Measurements from ENCODE around the gene SLC25A27. TPM values are rescaled to one million over a fixed set of nuclear protein-coding genes. Genes with fewer than 3 reads are reported as not detected.

SLC25A27 gene
- total RNA-seq, 1 experiment from 2014 or later, result 0.45 TPM

DNA sequence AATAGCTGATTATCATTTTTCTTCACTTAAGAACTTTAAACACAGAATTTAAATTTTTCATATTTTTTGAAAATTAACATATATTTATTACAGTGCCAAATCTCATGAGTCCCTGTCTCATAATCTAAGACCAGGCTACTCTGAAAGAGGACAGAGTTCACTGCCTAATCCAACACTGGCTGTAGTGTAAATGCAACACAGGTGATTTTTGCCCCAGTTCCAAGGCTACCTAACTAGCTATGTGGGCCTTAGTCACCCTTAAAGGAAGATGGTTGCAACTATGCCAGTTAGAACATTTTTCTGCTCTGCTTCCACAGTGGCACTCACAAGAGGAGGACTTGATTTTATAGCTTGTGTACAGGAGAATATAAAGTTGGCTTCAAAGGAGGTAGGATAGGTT is 4.9 kb downstream of the SLC25A27 start:
- TF ChIP-seq EZH2 (IDR thresholded peaks at IDR 0.05; ENCODE audit: borderline replicate concordance, low read depth, low read length, poor library complexity, severe bottlenecking), result no peak
- TF ChIP-seq, protein P1, sequence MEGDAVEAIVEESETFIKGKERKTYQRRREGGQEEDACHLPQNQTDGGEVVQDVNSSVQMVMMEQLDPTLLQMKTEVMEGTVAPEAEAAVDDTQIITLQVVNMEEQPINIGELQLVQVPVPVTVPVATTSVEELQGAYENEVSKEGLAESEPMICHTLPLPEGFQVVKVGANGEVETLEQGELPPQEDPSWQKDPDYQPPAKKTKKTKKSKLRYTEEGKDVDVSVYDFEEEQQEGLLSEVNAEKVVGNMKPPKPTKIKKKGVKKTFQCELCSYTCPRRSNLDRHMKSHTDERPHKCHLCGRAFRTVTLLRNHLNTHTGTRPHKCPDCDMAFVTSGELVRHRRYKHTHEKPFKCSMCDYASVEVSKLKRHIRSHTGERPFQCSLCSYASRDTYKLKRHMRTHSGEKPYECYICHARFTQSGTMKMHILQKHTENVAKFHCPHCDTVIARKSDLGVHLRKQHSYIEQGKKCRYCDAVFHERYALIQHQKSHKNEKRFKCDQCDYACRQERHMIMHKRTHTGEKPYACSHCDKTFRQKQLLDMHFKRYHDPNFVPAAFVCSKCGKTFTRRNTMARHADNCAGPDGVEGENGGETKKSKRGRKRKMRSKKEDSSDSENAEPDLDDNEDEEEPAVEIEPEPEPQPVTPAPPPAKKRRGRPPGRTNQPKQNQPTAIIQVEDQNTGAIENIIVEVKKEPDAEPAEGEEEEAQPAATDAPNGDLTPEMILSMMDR (conservative IDR thresholded peaks at IDR 0.05; ENCODE audit: low read depth, low read length), result no peak
- no peaks in the 10 kb centered on the region for H3K4me1 ChIP-seq (ENCODE audit: insufficient read depth, low read length, poor library complexity, severe bottlenecking)
- H3K36me3 ChIP-seq (ENCODE audit: insufficient read depth, low read length, poor library complexity, severe bottlenecking), result no peaks in the 10 kb centered on the region
- peaks cover 26% of the 10 kb centered on the region for H3K27me3 ChIP-seq (replicated peaks; ENCODE audit: insufficient read depth, low read depth, low read length, poor library complexity)
- H3K9me3 ChIP-seq (ENCODE audit: low read depth, low read length, poor library complexity, severe bottlenecking), result no peaks in the 10 kb centered on the region
- no peak overlapping the region for H3K4me3 ChIP-seq (ENCODE audit: low read depth, low read length, poor library complexity, severe bottlenecking)
- no peak overlapping the region for H3K27ac ChIP-seq (ENCODE audit: low read depth, low read length, poor library complexity, severe bottlenecking)
- DNase-seq (ENCODE audit: low spot score), result no peak
- ChIA-PET POLR2A (ENCODE audit: low non-redundant PET) (no interaction called here), CTCF (no interaction called here)
- intact Hi-C loops (cut with micrococcal nuclease; ENCODE audit: unreplicated experiment), result no loop called here
- no TSS peak for BruUV-seq (replicated peaks)

DNA sequence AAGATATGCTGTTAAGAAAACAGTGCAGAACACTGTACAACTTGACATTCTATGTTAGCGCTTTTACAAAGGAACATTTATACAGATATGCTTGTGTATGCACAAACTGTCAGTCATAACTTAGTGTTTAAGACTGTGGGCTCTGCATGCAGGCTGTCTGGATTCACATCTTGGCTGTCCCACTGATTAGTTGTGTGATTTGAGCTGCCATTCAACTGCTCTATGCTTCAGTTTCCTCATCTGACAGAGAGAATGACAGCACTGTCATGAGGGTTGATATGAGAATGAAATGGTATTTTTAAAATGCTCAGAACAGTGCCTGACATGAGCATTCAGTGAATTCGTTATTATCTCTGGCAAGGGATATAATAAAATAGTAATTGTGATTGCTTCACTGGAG is 8.7 kb downstream of the SLC25A27 start:
- Histone ChIP-seq H3K27me3 (replicated peaks; ENCODE audit: insufficient read depth, low read depth, low read length, poor library complexity) (peaks cover 11% of the 10 kb centered on the region), H3K4me3 (ENCODE audit: low read depth, low read length, poor library complexity, severe bottlenecking) (no peak overlapping the region), H3K4me1 (ENCODE audit: insufficient read depth, low read length, poor library complexity, severe bottlenecking) (no peaks in the 10 kb centered on the region), H3K36me3 (ENCODE audit: insufficient read depth, low read length, poor library complexity, severe bottlenecking) (no peaks in the 10 kb centered on the region), H3K27ac (ENCODE audit: low read depth, low read length, poor library complexity, severe bottlenecking) (no peak overlapping the region), H3K9me3 (ENCODE audit: low read depth, low read length, poor library complexity, severe bottlenecking) (no peaks in the 10 kb centered on the region)
- CTCF ChIA-PET, result no interaction called here
- TF ChIP-seq, protein P1 (conservative IDR thresholded peaks at IDR 0.05; ENCODE audit: low read depth, low read length), result no peak
- TF ChIP-seq EZH2 (IDR thresholded peaks at IDR 0.05; ENCODE audit: borderline replicate concordance, low read depth, low read length, poor library complexity, severe bottlenecking), result no peak
- POLR2A ChIA-PET (ENCODE audit: low non-redundant PET), result no interaction called here
- intact Hi-C loops (cut with micrococcal nuclease; ENCODE audit: unreplicated experiment), result no loop called here
- BruUV-seq (replicated peaks), result no TSS peak
- no peak for DNase-seq (ENCODE audit: low spot score)

DNA sequence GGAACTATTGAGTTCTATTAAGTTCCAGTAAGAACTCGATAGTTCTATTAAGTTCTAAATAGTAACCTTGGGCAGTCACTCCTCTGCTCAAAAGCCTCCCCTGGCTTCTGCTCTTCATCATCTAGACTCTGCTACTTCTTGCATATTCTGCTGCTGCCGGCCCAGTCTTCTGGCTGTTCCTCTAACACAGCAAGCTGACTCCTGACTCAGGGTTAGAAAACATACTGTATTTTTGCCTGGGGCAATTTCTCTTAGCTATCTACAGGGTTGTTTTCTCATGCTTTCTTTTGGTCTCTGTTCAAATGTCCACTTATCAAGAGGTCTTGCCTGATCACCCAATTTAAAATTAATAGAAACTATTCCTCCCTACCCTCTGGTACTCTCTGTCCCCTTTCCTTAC is 14.6 kb downstream of the SLC25A27 start:
- intact Hi-C loops (cut with micrococcal nuclease; ENCODE audit: unreplicated experiment), result no loop called here
- TF ChIP-seq, protein P1 (conservative IDR thresholded peaks at IDR 0.05; ENCODE audit: low read depth, low read length), result no peak
- TF ChIP-seq EZH2 (IDR thresholded peaks at IDR 0.05; ENCODE audit: borderline replicate concordance, low read depth, low read length, poor library complexity, severe bottlenecking), result no peak
- BruUV-seq (replicated peaks), result no TSS peak
- Histone ChIP-seq H3K27ac (ENCODE audit: low read depth, low read length, poor library complexity, severe bottlenecking) (no peak overlapping the region), H3K4me3 (ENCODE audit: low read depth, low read length, poor library complexity, severe bottlenecking) (no peak overlapping the region), H3K4me1 (ENCODE audit: insufficient read depth, low read length, poor library complexity, severe bottlenecking) (no peaks in the 10 kb centered on the region), H3K36me3 (ENCODE audit: insufficient read depth, low read length, poor library complexity, severe bottlenecking) (no peaks in the 10 kb centered on the region), H3K9me3 (ENCODE audit: low read depth, low read length, poor library complexity, severe bottlenecking) (no peaks in the 10 kb centered on the region), H3K27me3 (replicated peaks; ENCODE audit: insufficient read depth, low read depth, low read length, poor library complexity) (peaks cover 13% of the 10 kb centered on the region)
- POLR2A ChIA-PET (ENCODE audit: low non-redundant PET), result no interaction called here
- CTCF ChIA-PET, result no interaction called here
- DNase-seq (ENCODE audit: low spot score), result no peak

Data from A673 (cell line).